Measurements from ENCODE around the gene HRAS.

DNA sequence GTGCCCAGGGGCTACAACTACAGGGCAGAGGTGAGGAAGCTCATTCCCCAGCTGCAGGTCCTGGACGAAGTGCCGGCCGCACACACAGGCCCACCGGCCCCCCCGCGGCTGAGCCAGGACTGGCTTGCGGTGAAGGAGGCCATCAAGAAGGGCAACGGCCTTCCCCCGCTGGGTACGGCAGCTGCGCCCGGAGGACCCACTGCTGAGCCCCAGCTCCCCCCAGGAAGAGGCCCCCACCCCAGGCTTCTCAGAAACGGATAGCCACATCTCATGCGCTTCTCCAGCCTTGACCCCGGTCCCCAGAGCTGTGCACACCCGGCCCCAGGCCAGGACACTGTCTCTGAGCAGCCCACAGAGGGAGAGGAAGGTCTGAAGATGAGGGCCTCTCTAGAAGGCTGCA is 15.8 kb upstream of the HRAS start:
- no peak for TF ChIP-seq POLR2A (IDR thresholded peaks at IDR 0.05)
- TF ChIP-seq, protein P1, sequence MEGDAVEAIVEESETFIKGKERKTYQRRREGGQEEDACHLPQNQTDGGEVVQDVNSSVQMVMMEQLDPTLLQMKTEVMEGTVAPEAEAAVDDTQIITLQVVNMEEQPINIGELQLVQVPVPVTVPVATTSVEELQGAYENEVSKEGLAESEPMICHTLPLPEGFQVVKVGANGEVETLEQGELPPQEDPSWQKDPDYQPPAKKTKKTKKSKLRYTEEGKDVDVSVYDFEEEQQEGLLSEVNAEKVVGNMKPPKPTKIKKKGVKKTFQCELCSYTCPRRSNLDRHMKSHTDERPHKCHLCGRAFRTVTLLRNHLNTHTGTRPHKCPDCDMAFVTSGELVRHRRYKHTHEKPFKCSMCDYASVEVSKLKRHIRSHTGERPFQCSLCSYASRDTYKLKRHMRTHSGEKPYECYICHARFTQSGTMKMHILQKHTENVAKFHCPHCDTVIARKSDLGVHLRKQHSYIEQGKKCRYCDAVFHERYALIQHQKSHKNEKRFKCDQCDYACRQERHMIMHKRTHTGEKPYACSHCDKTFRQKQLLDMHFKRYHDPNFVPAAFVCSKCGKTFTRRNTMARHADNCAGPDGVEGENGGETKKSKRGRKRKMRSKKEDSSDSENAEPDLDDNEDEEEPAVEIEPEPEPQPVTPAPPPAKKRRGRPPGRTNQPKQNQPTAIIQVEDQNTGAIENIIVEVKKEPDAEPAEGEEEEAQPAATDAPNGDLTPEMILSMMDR (IDR thresholded peaks at IDR 0.05): no peak
- no peak for TF ChIP-seq POLR2AphosphoS5 (IDR thresholded peaks at IDR 0.05)

All from upper lobe of left lung (tissue), 4 donors.